LNCAP (cell line): Measurements from ENCODE around the gene STK17B.

Experiments used
- TF ChIP-seq, protein P1 (sequence below): fragments of 450-650 bp; IDR thresholded peaks from 2 replicates; pipeline ENCODE4 v1.5.1; 2017; ENCODE audit warnings: mild to moderate bottlenecking

The STK17B gene

DNA sequence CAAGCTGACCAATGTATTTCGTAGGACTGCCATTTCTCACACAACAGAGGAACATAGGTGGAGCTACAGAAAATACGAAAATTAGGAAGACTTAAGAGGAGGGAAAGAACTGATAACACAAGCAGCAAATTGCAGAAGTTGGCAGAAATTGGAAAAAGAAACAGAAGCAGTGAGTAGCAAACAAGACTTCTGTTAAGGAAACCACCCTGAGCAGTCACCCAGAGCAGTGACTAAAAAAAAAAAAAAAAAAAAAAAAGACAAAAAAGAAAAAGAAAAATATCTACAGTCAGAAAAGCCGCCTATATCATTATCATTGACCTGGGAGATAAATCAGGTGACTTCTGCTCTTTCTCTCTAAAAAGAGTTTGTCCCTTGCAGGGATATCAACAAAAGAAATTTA, 21.4 kb downstream of the STK17B start:
- TF ChIP-seq, protein P1, sequence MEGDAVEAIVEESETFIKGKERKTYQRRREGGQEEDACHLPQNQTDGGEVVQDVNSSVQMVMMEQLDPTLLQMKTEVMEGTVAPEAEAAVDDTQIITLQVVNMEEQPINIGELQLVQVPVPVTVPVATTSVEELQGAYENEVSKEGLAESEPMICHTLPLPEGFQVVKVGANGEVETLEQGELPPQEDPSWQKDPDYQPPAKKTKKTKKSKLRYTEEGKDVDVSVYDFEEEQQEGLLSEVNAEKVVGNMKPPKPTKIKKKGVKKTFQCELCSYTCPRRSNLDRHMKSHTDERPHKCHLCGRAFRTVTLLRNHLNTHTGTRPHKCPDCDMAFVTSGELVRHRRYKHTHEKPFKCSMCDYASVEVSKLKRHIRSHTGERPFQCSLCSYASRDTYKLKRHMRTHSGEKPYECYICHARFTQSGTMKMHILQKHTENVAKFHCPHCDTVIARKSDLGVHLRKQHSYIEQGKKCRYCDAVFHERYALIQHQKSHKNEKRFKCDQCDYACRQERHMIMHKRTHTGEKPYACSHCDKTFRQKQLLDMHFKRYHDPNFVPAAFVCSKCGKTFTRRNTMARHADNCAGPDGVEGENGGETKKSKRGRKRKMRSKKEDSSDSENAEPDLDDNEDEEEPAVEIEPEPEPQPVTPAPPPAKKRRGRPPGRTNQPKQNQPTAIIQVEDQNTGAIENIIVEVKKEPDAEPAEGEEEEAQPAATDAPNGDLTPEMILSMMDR: no peak

DNA sequence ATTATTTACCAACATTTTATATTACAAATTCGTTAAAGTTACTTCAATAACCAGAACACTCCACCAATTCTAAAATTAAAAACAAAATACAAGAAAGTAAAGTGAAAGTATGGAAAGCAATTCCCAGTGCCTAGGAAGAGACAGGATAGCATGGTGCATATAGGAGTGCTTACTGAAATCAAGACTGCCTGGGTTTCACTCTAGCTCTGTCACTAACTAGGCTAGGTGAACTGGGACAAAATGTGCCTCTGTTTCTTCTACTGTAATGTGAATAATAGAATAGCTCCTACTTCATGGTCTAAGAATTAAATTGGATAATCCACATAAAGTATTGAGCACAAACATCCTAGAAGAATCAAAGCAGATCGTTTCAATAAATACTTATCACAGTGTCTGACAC, 22.6 kb downstream of the STK17B start:
- TF ChIP-seq, protein P1: no peak

DNA sequence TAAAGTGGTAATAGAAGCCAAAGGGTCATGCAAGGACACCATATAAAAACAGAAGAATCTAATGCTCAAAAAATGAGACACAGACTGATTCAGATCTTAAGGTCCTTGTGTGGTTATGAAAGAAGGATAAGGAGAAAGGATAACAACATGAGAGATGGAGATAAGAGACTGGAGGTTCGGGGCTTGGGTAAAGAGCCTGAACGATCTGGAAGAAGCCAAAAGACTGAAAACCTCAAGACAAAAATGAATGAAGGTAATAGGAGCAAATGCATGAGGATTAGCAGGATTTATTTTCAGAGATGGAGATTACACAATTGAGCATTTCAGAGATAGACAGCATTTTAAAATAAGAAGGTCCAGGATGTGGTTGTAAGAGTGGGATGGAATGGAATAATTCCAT, 26.1 kb downstream of the STK17B start:
- TF ChIP-seq, protein P1: no peak

DNA sequence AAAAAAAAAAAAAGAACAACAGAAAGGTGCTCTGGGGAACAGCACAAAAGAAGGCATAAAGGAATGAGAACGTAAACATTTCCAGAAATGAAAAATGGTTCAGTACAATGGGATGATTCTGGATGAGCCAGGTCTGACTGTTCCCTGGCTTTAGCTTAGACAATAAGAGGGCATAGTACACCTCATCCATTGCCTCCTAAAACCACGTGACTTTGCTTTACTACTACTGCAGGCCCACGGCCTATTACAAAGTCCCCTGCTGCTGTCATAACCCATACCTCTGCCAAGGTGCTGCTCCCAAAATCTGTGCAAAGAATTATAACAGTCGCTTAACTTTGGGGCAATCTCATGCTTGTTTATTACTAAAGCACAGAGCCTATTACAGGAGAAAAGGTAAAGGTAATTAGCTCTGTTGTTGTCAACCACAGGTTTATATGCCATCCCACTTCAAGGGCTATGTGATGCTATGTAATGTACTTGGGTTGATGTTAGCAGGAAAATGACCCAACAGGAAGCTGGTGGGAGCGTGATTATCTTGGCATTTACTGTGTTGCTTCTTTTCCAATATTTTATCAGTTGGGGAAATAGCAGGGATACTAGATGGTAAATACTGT, 26.8 kb downstream of the STK17B start:
- TF ChIP-seq, protein P1: no peak

DNA sequence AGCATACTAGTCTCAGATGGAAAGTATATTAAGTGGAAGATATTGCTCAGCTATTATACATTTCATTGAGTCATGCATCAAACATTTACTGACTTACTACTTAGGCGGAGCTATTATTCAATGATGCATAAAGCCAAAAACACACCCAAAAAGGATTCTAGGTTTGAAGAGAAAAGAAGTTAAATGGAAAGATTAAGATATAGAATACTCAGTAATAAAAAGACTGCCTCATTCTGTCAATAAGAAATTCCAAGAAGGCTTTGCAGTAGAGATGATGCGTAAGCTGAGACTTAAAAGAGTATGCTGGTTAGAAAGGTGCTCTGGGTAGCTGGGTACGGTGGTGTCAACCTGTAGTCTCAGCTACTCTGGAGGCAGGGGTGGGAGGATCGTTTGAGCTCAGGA, 27.6 kb downstream of the STK17B start:
- TF ChIP-seq, protein P1: no peak

DNA sequence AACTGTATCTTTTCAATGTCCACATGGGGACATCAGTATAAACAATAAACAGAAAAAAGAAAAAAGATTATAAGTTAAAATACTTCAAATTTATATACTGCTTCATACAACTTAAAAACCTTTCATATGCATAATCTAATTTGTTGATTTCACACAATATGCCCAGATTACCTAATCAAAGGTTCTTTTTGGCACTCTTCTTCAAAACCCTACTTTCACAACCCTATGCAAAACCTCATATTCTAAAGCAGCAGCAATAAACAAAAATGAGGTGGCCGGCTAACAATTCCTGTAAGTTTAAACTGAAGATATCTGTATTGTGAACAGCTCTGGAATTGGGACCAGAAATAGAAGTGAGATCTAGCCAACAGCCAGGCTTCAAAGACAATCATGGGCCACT, 28.6 kb downstream of the STK17B start:
- TF ChIP-seq, protein P1: no peak

DNA sequence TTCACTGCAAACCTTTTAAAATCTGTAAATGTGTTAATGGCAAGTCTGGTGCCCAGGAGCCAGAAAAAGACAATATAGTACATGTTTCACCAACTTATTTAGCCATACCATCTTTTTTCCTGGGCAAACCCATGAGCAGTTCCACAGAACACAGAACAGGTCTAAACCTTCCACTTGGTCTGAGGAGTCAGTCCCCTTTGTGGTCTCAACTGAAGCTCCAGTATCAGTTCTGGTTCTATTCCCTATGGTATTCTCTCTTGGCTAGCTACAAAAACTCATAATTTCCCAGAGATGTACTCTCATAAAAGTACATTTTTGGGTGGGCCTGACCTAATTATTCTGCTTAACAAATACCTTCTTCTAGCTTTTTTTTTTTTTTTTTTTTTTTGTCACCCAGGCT, 31.2 kb downstream of the STK17B start:
- TF ChIP-seq, protein P1: no peak

DNA sequence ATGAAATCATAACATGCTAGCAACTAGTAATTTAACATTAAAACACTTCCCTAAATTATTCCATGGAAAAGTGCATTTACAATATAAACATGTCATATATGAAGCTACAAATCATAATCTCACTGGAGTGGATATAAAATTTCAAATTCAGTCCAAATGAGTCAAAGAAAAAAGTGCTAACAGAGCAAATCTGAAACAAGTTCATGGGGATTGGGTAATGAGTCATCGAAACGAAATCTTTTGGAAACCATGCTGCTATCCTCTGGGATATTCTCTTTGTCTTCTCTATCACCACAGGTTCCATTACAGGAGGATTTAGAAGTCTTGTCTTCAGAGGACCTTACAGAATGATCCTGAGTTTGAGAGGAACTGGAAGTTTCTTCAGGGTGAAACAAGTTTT, 34.1 kb downstream of the STK17B start:
- TF ChIP-seq, protein P1: no peak
